Lower leg skin (tissue), 4 donors: Measurements from ENCODE around the gene MYCL. TPM values are rescaled to one million over a fixed set of nuclear protein-coding genes. Genes with fewer than 3 reads are reported as not detected.

Experiments used
- DNase-seq, 2 donors: peaks; one replicate each; pipeline ENCODE4 v3.0.0-alpha.2; 2019; ENCODE audit warnings: low spot score in 2 of 2
- H3K4me3 ChIP-seq: fragments of 200-600 bp; sonication (generic); 2 replicates; pipeline ENCODE4 v1.5.1; 2017; ENCODE audit warnings: mild to moderate bottlenecking, low read depth; ENCODE audit not compliant: poor library complexity, severe bottlenecking
- POLR2A ChIP-seq, 2 donors: fragments of 450-650 bp; IDR thresholded peaks; one replicate each; pipeline ENCODE4 v1.6.1; 2016 to 2017; ENCODE audit warnings: antibody characterized with exemption in 2 of 2, mild to moderate bottlenecking in 1 of 2, moderate library complexity in 1 of 2
- WGBS, 2 donors: methylation state at CpG; one replicate each; pipeline ENCODE4 v1.1.5; 2018; 5-methylcytosine and 5-hydroxymethylcytosine counted together
- intact Hi-C: fragments of 100-400 bp; cut with DNase I; formaldehyde crosslinking; loops from one replicate; pipeline ENCODE4 v1.15.0; 2023; ENCODE audit warnings: low total_unique reads
- total RNA-seq, 4 donors: library from RNA; depleted of rRNA; stranded (reverse); fragments of >200 nt; gene quantifications; one replicate each; pipeline ENCODE4 v1.1.0, GENCODE V29; 2016
- TF ChIP-seq, protein P1 (sequence below), 3 donors: fragments of 450-650 bp; IDR thresholded peaks; one replicate each; pipeline ENCODE4 v1.5.1; 2016; ENCODE audit warnings: antibody characterized with exemption in 3 of 3, mild to moderate bottlenecking in 3 of 3, moderate library complexity in 2 of 3

Gene MYCL
- total RNA-seq, 4 donors from 2014 or later: 66.9 to 178 (median 123) TPM

DNA sequence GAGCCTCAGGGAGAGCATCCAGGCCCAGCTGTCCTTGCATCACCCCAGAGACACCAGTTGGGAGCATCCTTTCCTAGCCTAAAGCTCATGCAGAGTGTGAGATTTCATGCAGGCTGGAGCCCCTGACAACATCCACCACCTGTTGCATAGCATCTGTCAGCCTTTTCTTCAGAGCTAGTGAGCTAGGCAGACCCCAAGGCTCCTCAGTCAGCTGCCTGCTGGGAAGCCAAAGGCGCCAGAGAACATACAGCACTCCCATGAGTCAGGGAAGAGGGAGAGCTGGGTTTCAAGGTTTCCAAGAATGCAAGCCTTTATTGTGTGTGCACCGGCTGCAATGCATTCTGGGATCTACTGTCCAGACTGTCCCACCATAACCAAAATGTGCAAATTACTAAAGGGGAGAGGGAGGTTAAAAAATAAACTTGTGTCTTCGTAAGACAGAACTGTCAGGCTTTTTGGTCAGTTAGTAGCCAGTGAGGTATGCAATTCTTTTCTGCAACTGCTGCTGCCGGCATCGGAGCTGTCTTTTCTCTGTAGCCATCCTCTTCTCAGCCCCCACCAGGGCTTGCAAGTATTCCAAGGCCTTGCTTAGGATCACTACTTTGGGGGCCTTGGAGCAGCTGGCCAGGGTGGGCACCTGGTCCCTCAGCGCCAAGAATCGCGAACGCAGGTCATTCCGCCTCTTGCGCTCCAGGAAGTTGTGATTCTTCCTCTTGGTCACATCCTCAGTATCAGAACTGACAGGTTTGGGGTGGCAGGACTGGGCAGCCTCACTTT lies 4.6 kb downstream of the MYCL start:
- intact Hi-C loops: no loop called here
- peak in 1 of 2 donors; percentile 59 for DNase-seq
- TF ChIP-seq POLR2A (IDR thresholded peaks at IDR 0.05): no peak
- TF ChIP-seq, protein P1, sequence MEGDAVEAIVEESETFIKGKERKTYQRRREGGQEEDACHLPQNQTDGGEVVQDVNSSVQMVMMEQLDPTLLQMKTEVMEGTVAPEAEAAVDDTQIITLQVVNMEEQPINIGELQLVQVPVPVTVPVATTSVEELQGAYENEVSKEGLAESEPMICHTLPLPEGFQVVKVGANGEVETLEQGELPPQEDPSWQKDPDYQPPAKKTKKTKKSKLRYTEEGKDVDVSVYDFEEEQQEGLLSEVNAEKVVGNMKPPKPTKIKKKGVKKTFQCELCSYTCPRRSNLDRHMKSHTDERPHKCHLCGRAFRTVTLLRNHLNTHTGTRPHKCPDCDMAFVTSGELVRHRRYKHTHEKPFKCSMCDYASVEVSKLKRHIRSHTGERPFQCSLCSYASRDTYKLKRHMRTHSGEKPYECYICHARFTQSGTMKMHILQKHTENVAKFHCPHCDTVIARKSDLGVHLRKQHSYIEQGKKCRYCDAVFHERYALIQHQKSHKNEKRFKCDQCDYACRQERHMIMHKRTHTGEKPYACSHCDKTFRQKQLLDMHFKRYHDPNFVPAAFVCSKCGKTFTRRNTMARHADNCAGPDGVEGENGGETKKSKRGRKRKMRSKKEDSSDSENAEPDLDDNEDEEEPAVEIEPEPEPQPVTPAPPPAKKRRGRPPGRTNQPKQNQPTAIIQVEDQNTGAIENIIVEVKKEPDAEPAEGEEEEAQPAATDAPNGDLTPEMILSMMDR (IDR thresholded peaks at IDR 0.05): no peak

DNA sequence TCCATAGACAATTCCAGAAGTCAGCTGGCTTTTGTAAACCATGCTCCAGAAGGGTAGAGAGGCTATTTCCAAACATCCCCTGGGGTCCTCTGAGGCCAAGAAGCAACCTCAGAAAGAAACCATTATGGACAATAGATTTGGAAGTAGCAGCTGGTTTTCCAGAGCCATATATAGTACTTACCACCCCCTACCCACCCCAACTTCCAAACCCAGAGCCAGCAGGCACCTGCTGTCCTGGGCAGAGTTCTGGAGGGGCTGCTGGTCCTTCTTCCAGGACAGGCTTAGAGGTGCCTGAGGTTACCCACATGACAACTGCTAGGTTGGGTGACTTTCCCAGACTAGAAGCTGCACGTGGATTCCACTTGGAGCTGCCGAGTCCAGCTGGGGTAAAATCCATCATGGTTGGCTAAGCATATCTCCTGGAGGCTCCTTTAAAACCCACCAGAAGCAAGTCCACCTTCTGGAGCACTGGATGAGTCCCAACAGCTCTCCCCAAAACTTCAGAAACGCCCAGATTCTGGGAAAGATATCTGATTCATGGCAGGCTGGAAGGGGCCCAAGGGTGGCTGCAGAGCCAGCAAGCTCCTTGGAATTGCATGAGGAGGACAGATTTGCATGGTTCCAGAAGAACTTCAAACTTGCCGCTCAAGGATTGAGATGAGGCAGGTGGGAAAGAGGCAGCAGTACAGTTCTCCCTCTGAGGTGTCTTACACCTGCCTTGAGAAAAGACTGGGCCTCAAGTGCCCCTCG lies 5.8 kb downstream of the MYCL start:
- TF ChIP-seq POLR2A (IDR thresholded peaks at IDR 0.05): no peak
- TF ChIP-seq, protein P1 (IDR thresholded peaks at IDR 0.05): no peak
- no peak overlapping the region for H3K4me3 ChIP-seq
- peak in 1 of 2 donors; percentile 62 for DNase-seq
- WGBS, 2 donors: 48 to 56% methylated on average over 5 of the region's 5 CpGs
- intact Hi-C loops: no loop called here

More for the DNA sequence above, 4.6 kb downstream of the MYCL start:
- no peak overlapping the region for H3K4me3 ChIP-seq
- WGBS, 2 donors: 85% methylated on average over 11 of the region's 11 CpGs

DNA sequence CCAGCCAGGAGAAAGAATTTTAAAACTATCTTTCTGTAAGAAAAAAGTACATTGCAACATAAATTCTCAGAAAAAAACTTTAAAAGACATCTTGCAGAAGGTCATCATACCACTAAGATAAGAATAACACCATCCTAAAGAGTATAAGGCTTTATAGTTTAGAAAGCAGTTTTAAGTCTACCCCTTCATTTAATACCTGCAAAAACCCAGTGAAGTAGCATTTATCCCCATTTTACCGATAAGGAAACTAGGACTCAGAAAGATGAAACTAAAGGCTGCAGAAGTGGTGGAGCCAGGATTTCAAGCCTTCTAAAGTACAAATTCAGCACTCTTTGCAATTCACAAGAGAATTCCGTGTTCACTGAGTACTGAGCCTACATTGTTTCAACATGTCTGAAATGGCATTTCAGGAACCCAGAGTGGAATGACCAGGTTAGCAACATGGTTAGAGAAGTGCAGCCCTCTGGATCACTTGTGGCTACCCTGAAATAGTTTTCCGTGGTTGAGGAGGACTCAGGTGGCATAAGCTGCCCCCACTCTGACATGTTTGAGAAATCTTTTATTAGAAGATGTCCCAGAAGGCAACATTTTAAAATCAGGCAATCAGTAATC lies 6.7 kb downstream of the MYCL start:
- 41 to 42% methylated on average over 3 of the region's 3 CpGs for WGBS, 2 donors
- no peak overlapping the region for H3K4me3 ChIP-seq
- DNase-seq: peak in 1 of 2 donors; percentile 20
- TF ChIP-seq POLR2A (IDR thresholded peaks at IDR 0.05): no peak
- TF ChIP-seq, protein P1 (IDR thresholded peaks at IDR 0.05): no peak
- intact Hi-C loops: no loop called here

DNA sequence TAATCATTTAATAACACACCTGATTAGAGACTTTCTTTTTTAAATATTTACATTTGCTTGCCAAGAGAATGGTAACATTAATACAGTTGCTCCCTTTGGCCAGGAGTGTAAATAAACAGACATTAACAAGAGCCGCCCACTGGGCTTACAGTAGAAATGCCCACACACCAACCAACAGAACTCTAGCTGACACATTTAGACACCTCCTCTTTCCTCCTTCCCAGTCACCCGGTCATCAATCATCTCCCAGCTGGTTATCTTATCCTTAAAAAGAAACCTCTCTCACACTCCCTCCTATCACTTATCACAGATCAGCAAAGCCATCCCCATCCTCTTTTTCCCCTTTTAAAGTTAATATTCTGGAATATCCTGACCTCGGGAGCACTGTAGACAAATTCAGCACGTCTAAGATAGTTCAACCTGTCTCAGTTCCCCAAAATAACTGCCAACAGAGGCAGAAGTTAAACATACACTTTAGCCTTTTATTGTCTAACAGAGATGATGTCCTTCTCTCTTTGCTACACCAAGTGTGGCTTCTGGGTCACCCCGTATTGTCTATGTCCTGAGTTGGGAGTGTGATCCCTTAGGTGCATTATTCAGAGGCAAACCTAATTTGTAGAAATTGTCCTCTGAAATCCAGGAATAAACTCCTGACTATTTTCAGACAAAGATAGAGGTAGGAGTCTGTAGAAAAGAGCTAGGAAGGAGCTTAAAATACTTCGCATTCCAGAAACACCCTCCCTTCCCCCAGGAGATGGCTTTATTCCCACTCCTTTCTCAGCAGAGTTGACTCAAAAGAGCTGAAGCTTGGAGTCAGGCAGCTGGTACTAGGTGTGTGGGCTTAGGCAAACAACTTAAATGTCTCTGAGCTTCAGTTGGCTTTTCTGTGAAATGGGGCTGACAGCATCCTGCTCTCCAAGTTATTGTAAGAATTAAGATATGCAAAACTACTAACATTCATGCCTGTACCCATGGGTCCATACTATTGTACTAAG lies 8.8 kb downstream of the MYCL start:
- peak in 1 of 2 donors; percentile 14 for DNase-seq
- 15 to 23% methylated on average over 6 of the region's 6 CpGs for WGBS, 2 donors
- intact Hi-C loops: no loop called here
- H3K4me3 ChIP-seq: no peak overlapping the region
- TF ChIP-seq, protein P1 (IDR thresholded peaks at IDR 0.05): no peak
- TF ChIP-seq POLR2A (IDR thresholded peaks at IDR 0.05): no peak

DNA sequence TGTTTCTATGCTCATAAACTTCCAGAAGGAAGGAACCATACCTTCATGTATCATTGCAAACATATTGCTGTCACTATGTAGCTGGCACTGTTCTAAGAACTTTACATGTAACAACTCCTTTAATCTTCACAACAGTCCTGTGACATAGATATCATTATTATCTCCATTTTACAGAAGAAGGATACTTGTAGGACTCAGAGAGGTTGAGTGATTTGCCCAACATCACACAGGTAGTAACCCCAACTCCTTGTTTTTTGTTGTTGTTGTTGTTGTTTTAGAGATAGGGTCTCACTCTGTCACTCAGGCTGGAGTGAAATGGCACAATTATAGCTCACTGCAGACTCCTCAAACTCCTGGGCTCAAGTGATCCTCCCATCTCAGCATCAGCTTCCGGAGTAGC lies 10.8 kb downstream of the MYCL start:
- WGBS, 2 donors: 76 to 91% methylated on average over 1 of the region's 1 CpG
- TF ChIP-seq POLR2A (IDR thresholded peaks at IDR 0.05): no peak
- TF ChIP-seq, protein P1 (IDR thresholded peaks at IDR 0.05): no peak
- intact Hi-C loops: no loop called here
- H3K4me3 ChIP-seq: no peak overlapping the region
- no peak for DNase-seq
